GM12892 (cell line): ENCODE measurements around the gene INO80C.
"Not testable (repeated sequence)": the region's sequence is repeated elsewhere in the genome, so short reads cannot be mapped to it uniquely, and the experiment has no call there.

Experiments
- POLR2A ChIP-seq: IDR thresholded peaks from 2 replicates; pipeline ENCODE4 v1.6.1; 2011; ENCODE audit warnings: low read depth, low read length, control low read depth
- POLR2AphosphoS5 ChIP-seq: IDR thresholded peaks from 2 replicates; pipeline ENCODE4 v1.6.1; 2011; ENCODE audit warnings: low read depth, low read length, control low read depth
- TAF1 ChIP-seq: IDR thresholded peaks from 2 replicates; pipeline ENCODE4 v1.6.1; 2011; ENCODE audit warnings: low read depth, mild to moderate bottlenecking, control low read depth, low read length, borderline replicate concordance

GRCh38 chr18:35489281-35489680 is 8.5 kb downstream of the INO80C start:
- TF ChIP-seq POLR2A, POLR2AphosphoS5, TAF1: not testable (repeated sequence)
